ENCODE data around the gene OR10G6.

- TF ChIP-seq CTCF (conservative IDR thresholded peaks at IDR 0.05) (no peak), ZFX (IDR thresholded peaks at IDR 0.05) (no peak)
Observed at GRCh38 chr11:124026498-124026897, 31.5 kb upstream of the OR10G6 start, which contains the start of gene OR10G8.

Data from C4-2B (cell line).